ENCODE data around the gene RABGGTA. TPM values are rescaled to one million over a fixed set of nuclear protein-coding genes. Genes with fewer than 3 reads are reported as not detected.
A peak's percentile ranks its signal among the peaks of the same experiment; 100 is the strongest.

The RABGGTA gene
- total and polyA plus RNA-seq, 9 of the 15 experiments (the other 6 are each of a cell fraction or from before 2014, with no cell fraction given): 4.5 to 24.2 (median 15.5) TPM

DNA sequence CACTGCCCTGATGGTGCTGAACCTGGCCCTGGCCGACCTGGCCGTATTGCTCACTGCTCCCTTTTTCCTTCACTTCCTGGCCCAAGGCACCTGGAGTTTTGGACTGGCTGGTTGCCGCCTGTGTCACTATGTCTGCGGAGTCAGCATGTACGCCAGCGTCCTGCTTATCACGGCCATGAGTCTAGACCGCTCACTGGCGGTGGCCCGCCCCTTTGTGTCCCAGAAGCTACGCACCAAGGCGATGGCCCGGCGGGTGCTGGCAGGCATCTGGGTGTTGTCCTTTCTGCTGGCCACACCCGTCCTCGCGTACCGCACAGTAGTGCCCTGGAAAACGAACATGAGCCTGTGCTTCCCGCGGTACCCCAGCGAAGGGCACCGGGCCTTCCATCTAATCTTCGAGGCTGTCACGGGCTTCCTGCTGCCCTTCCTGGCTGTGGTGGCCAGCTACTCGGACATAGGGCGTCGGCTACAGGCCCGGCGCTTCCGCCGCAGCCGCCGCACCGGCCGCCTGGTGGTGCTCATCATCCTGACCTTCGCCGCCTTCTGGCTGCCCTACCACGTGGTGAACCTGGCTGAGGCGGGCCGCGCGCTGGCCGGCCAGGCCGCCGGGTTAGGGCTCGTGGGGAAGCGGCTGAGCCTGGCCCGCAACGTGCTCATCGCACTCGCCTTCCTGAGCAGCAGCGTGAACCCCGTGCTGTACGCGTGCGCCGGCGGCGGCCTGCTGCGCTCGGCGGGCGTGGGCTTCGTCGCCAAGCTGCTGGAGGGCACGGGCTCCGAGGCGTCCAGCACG lies 44.6 kb upstream of the RABGGTA start:
- Histone ChIP-seq H3K9me1 (ENCODE audit: control insufficient read depth, insufficient read depth, low read length) (no peaks in the 10 kb centered on the region), H3K9me3 (replicated peaks; ENCODE audit: control insufficient read depth, insufficient read depth, low read depth, low read length) (no peaks in the 10 kb centered on the region), H3K4me1 (replicated peaks in 1 of 2; ENCODE audit: control insufficient read depth in 2 of 2, insufficient read depth in 2 of 2, low read length in 2 of 2) (peaks cover 20 to 30% of the 10 kb centered on the region in 2 experiments), H2AFZ (ENCODE audit: low read depth, low read length) (peak overlapping the region; percentile 83), H3K9ac (ENCODE audit: insufficient read depth in 1 of 2, low read depth in 2 of 2, low read length in 2 of 2) (peak overlapping the region; percentile 11 to 38; a peak in 3 of 4 replicates), H3K4me3 (no peak overlapping the region), H3K36me3 (ENCODE audit: control insufficient read depth, insufficient read depth, low read length) (peaks cover 5% of the 10 kb centered on the region; the same call in 1 of the 3 replicates), H3K79me2 (ENCODE audit: control insufficient read depth, insufficient read depth, low read length) (no peaks in the 10 kb centered on the region), H4K20me1 (replicated peaks; ENCODE audit: control insufficient read depth, insufficient read depth, low read length) (no peaks in the 10 kb centered on the region), H3K27me3 (ENCODE audit: control insufficient read depth in 2 of 2, insufficient read depth in 2 of 2, low read length in 2 of 2) (no peaks in the 10 kb centered on the region), H3K4me2 (ENCODE audit: insufficient read depth, low read length) (peak overlapping the region; percentile 60), H3K27ac (ENCODE audit: extremely low read depth, low read depth, low read length) (peak overlapping the region; percentile 71; the same call in 2 of the 3 replicates)
- POLR2A ChIA-PET: interaction anchor here (0.6 to 1.2 kb wide), 9 partner anchors 9 to 214 kb away, joined by 3 to 6 read pairs (median 3); partner anchors contain the start of genes DHRS1 and NOP9
- peak; percentile 84 for ATAC-seq
- WGBS (ENCODE audit: insufficient coverage, low coverage, missing lambda C conversion rate): 34% methylated on average over 28 of the region's 70 CpGs
- no peak for FAIRE-seq
- DNase-seq (ENCODE audit: extremely low read depth in 1 of 4, low spot score in 3 of 4): peak; percentile 58 to 69 (median 62)
- in situ Hi-C loops (cut with MboI): no loop called here
- intact Hi-C loops (cut with micrococcal nuclease): no loop called here
- no TSS peak for BruUV-seq (replicated peaks)
- CTCF ChIA-PET (ENCODE audit: low intra/inter-chr PET ratio): no interaction called here
- TF ChIP-seq, protein P1, sequence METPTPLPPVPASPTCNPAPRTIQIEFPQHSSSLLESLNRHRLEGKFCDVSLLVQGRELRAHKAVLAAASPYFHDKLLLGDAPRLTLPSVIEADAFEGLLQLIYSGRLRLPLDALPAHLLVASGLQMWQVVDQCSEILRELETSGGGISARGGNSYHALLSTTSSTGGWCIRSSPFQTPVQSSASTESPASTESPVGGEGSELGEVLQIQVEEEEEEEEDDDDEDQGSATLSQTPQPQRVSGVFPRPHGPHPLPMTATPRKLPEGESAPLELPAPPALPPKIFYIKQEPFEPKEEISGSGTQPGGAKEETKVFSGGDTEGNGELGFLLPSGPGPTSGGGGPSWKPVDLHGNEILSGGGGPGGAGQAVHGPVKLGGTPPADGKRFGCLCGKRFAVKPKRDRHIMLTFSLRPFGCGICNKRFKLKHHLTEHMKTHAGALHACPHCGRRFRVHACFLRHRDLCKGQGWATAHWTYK (CRISPR knock-in tag; IDR thresholded peaks at IDR 0.05): peak; percentile 55; the same call in 1 of the 2 replicates
- no peak for TF ChIP-seq SETDB1 (IDR thresholded peaks at IDR 0.05; ENCODE audit: low read length)
- TF ChIP-seq BDP1 (IDR thresholded peaks at IDR 0.05; ENCODE audit: insufficient read depth, insufficient read length): no peak
- peak; percentile 81 for TF ChIP-seq ZNF584 (CRISPR knock-in tag; IDR thresholded peaks at IDR 0.05; ENCODE audit: low read depth)
- no peak for TF ChIP-seq ESRRB (CRISPR knock-in tag; IDR thresholded peaks at IDR 0.05; ENCODE audit: borderline replicate concordance)
- TF ChIP-seq NFE2 (IDR thresholded peaks at IDR 0.05; ENCODE audit: low read depth): 0 out of 2 replicates have a peak, but pooled peaks have one; percentile 15
- peak; percentile 66 for TF ChIP-seq ETV1 (tag; conservative IDR thresholded peaks at IDR 0.05; ENCODE audit: low read depth)
- no peak for TF ChIP-seq HSF4 (CRISPR knock-in tag; IDR thresholded peaks at IDR 0.05; ENCODE audit: borderline replicate concordance)
- TF ChIP-seq ASH1L (IDR thresholded peaks at IDR 0.05; ENCODE audit: borderline replicate concordance, low read depth, partially characterized antibody): no peak
- TF ChIP-seq, protein P2, sequence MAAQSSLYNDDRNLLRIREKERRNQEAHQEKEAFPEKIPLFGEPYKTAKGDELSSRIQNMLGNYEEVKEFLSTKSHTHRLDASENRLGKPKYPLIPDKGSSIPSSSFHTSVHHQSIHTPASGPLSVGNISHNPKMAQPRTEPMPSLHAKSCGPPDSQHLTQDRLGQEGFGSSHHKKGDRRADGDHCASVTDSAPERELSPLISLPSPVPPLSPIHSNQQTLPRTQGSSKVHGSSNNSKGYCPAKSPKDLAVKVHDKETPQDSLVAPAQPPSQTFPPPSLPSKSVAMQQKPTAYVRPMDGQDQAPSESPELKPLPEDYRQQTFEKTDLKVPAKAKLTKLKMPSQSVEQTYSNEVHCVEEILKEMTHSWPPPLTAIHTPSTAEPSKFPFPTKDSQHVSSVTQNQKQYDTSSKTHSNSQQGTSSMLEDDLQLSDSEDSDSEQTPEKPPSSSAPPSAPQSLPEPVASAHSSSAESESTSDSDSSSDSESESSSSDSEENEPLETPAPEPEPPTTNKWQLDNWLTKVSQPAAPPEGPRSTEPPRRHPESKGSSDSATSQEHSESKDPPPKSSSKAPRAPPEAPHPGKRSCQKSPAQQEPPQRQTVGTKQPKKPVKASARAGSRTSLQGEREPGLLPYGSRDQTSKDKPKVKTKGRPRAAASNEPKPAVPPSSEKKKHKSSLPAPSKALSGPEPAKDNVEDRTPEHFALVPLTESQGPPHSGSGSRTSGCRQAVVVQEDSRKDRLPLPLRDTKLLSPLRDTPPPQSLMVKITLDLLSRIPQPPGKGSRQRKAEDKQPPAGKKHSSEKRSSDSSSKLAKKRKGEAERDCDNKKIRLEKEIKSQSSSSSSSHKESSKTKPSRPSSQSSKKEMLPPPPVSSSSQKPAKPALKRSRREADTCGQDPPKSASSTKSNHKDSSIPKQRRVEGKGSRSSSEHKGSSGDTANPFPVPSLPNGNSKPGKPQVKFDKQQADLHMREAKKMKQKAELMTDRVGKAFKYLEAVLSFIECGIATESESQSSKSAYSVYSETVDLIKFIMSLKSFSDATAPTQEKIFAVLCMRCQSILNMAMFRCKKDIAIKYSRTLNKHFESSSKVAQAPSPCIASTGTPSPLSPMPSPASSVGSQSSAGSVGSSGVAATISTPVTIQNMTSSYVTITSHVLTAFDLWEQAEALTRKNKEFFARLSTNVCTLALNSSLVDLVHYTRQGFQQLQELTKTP (IDR thresholded peaks at IDR 0.05; ENCODE audit: low read depth in 1 of 2, partially characterized antibody in 2 of 2): no peak
- TF ChIP-seq, protein P3, sequence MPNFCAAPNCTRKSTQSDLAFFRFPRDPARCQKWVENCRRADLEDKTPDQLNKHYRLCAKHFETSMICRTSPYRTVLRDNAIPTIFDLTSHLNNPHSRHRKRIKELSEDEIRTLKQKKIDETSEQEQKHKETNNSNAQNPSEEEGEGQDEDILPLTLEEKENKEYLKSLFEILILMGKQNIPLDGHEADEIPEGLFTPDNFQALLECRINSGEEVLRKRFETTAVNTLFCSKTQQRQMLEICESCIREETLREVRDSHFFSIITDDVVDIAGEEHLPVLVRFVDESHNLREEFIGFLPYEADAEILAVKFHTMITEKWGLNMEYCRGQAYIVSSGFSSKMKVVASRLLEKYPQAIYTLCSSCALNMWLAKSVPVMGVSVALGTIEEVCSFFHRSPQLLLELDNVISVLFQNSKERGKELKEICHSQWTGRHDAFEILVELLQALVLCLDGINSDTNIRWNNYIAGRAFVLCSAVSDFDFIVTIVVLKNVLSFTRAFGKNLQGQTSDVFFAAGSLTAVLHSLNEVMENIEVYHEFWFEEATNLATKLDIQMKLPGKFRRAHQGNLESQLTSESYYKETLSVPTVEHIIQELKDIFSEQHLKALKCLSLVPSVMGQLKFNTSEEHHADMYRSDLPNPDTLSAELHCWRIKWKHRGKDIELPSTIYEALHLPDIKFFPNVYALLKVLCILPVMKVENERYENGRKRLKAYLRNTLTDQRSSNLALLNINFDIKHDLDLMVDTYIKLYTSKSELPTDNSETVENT (CRISPR knock-in tag; IDR thresholded peaks at IDR 0.05): peak; percentile 42; the same call in 1 of the 2 replicates
- no peak for TF ChIP-seq HMGN3 (IDR thresholded peaks at IDR 0.05; ENCODE audit: borderline replicate concordance, extremely low read depth, insufficient read length, low read depth, low read length)

All from K562 (cell line).